OCI-LY1 (cell line): ENCODE data around the gene TBRG4.

Experiments used
- CTCF ChIP-seq: fragments of 200-600 bp; sonication (generic), shearing (Covaris generic); IDR thresholded peaks from 2 replicates; pipeline ENCODE4 v1.5.1; 2017; ENCODE audit warnings: mild to moderate bottlenecking, antibody characterized with exemption, low read length, moderate library complexity, mixed read lengths
- EZH2 ChIP-seq: fragments of 200-600 bp; sonication (generic), shearing (Covaris generic); IDR thresholded peaks from 2 replicates; pipeline ENCODE4 v1.8.0; 2017; ENCODE audit warnings: borderline replicate concordance, mixed run types, mild to moderate bottlenecking, antibody characterized with exemption, low read length, moderate library complexity, mixed read lengths

DNA sequence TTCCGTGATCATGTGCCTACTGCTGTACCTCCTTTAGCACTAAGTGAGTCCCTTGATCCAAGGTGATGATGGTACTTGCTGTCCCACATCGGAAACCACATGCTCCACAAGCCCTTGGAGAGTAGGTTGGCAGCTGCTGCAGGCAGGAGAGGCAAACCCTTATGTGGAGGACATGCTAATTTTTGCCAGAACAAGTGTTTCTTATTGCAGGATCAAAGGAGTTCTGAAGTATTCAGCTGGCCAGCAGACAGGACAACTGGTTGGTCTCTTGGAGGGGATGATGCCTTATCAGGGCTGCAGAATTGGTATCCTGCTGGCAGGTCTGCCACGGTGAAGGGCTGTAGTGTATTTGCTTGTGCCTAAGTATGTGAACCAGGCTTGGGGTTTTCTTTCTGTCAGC lies 59.5 kb downstream of the TBRG4 start:
- no peak for TF ChIP-seq CTCF
- TF ChIP-seq EZH2 = no peak
